Measurements from ENCODE around the gene KRT82.

- TF ChIP-seq CTCF (IDR thresholded peaks at IDR 0.05) = no peak
- no peak for TF ChIP-seq POLR2A (IDR thresholded peaks at IDR 0.05)
Observed at GRCh38 chr12:52444647-52445595, 38.8 kb upstream of the KRT82 start.
